HG03520 (cell line): Measurements from ENCODE around the gene MS4A4A.

Experiments
- ATAC-seq: cut with Tn5 transposase; IDR thresholded peaks from one replicate; pipeline ENCODE4 v1.9.1; 2021; ENCODE audit warnings: mild to moderate bottlenecking, moderate library complexity; ENCODE audit not compliant: unreplicated experiment

The MS4A4A gene

DNA sequence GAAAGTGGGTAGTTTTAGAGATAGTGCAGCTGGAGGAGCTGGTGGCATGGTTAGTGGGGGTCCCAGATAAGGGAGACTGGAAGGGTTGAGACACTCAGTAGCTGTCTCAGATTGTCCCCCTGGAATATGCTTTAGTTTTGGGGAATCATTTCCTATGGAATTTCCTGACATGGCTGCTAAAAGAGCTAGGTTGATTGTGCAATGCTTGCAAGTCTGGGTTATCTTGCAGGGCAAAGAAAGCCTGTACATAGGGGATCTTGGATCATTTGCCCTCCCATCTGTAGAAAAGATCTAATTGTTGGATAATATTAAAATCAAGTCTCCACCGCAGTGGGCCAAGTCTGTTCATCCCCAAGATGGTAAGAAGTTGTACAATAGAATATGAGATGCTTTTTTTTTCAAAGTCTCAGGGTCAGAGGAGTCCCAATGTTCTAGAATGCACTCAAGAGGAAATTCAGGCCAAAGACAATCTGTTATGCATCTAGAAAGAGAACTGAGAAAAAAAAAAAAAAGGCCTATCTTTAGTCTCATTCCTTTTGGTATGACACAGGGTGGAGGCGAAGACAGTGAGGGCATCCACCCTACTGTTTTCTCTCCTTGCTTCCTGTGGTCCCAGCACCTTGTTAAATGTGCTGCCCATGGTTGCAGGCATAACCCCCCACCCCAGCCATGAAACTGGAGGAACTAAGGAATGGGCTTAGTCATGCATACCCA is 66.8 kb downstream of the MS4A4A start:
- ATAC-seq = peak; percentile 49

DNA sequence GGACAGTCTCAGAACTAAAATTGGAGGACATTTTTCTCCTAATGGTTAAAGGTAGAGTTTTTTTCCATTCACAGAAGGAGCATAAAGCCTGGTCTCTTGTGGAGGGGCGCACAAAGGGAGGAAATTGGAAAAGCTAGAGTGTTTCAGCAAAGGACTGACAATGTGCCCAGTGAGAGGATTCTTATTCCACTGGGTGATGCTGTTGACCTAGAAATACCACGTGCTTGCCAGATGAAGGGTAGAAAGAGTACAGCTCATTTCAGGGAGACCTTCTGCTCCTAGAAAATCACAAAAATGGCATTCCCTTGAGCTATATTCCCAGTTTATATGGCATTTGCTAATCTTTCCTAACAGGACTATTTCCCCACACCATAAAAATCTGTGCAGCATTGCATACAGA is 67.7 kb downstream of the MS4A4A start:
- no peak for ATAC-seq

DNA sequence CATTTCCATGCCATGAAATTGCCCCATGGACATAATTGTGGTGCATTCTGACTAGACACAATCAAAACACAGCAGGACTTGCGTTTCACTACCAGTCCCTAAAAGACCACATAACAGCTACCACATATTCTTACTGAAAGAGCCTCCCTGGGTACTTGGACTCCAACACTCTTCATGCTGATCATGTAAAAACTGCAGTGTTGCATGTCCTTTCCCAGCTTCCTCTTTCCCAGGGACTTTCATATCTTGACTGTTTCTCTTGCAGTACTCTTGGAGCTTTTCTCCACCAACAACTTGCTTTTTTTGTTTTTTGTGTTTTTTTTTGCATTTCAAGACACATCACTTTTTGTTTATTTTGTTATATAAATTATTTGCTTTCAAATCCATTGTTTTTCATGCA is 69.5 kb downstream of the MS4A4A start:
- no peak for ATAC-seq

DNA sequence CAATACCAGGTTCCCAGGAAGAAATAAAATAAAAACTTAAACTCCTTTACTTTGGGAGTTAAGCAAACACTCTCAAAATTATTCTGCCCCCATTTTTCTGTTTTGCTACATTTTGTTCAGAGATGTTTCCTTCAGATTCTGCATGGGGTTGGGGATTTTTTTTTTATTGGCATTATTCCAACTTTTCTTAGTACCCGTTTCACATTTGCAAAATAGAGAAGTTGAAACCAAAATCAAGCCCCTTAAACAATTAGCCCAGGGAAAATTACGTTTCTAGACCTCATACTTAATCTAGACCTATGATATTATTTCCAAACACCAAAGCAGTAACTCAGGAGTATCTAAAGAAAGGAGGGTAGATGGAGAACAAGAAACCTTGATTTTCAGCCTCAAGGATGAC is 77.3 kb downstream of the MS4A4A start:
- ATAC-seq = no peak
